Keratinocyte (primary cell): ENCODE results near the gene TJP3.

ENCODE experiments used
- CTCF ChIP-seq, 3 experiments: IDR thresholded peaks in 1 of 3; conservative IDR thresholded peaks in 1 of 3; optimal IDR thresholded peaks in 1 of 3; 2 replicates in 2 of 3; 3 replicates in 1 of 3; pipeline versions ENCODE3 to v1.5.1; 2011; ENCODE audit warnings: low read length in 3 of 3, mild to moderate bottlenecking in 3 of 3, moderate library complexity in 2 of 3, control low read depth in 1 of 3, inconsistent platforms in 1 of 3; ENCODE audit not compliant: insufficient read depth in 2 of 3; ENCODE audit errors: extremely low read depth in 1 of 3
- EZH2 ChIP-seq: IDR thresholded peaks from one replicate; pipeline ENCODE4 v1.6.1; 2012; ENCODE audit warnings: inconsistent platforms, mild to moderate bottlenecking, low read length, moderate library complexity

GRCh38 chr19:3658870-3659745 lies 49.1 kb upstream of the TJP3 start:
- no peak for TF ChIP-seq CTCF (optimal IDR thresholded peaks at IDR 0.05 in 1 of 3, IDR thresholded peaks at IDR 0.05 in 1 of 3, conservative IDR thresholded peaks at IDR 0.05 in 1 of 3; ENCODE audit: extremely low read depth in 1 of 3, insufficient read depth in 2 of 3, low read length in 3 of 3)
- no peak for TF ChIP-seq EZH2
